ENCODE results near the gene SLC24A1.
"Not testable (repeated sequence)": the region's sequence is repeated elsewhere in the genome, so short reads cannot be mapped to it uniquely, and the experiment has no call there.

SLC24A1 gene

GRCh38 chr15:65621638-65622037 is at the start of gene SLC24A1:
SLC24A1 (plus strand) TSS chr15:65621938; CDS start chr15:65624081, 2,143 bp downstream.
- DNase-seq (ENCODE audit: low read depth, low spot score) = no peak

DNA sequence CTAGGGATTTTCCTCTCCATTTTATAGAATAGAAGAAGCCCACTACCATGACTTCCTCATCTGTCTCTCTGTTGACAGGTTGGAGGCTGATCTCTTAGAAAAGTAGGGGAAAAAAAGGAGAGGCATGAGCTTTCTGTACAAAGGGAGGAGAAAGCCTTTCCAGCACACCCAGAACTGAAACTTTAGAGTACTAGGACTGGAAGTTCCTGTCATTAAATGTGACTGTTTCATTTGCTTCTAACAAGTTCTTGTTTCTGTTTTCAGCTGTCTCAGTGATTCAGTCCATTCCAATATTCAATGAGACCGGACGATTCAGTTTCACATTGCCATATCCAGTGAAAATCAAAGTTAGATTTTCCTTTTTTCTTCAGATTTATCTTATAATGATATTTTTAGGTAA is 49.8 kb upstream of the SLC24A1 start:
- DNase-seq (ENCODE audit: low read depth, low spot score) = no peak

GRCh38 chr15:65576664-65577063 is 45.1 kb upstream of the SLC24A1 start:
- DNase-seq (ENCODE audit: low read depth, low spot score) = no peak

- DNase-seq (ENCODE audit: low read depth, low spot score) = no peak
Measured at GRCh38 chr15:65577129-65577996, 44.4 kb upstream of the SLC24A1 start.

DNA sequence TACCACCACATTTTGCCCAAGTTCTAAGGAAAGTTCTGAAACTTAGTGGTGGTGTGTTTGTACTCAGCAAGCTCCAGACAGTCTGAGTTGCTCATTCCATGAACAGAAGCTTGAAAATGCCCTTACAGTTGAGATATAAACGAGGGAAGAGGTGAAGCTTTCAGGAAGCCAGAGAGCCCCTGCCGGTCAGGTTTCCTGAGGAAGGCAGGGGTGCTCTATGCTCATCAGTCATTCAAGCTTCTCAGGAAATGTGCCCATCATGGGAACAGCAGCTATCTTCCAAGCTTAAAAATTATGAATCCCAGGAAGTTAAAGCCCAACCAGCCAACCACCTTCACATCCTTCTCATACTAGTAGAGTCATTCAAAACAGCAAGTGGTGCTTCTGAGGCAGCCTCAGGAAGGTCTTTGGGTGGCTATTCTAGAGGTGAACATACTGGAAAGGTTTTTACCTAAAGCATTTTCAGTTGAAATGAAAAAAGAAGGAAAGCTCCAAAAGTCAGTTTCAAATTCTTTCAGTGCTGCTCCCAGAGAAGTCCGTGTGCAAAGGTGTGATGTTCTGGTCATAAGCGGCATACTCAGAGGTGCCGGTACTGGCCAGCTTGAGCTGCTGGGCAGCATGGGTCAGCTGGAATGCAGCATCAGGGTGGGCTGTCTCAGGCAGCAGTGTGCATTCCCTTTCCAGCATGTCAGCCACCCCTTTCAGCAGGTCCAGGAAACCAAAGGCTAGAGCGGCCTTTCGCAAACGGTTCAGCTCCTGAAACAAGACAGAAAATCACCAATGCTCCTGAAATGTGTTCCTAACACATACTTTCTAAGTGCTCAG is 42.6 kb upstream of the SLC24A1 start:
- DNase-seq (ENCODE audit: low read depth, low spot score) = no peak

DNA sequence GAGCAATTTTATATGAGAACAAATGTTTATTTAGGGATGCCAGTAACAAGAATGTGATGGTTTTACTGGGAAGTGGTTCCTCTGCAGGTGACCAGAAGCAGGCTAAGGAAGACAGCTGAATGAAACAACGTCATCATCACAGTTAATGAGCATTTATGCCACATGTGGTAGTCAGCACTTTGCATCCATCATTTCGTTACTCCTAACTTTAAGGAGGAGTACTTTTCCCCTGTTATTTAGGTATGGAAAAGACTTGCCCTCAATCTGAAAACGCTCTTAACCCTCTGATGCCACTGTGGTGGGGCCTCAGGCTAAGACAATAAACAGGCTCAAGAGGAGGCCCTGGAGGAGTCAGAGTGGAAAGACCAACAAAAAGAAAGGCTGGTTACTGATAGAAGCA is 42.0 kb upstream of the SLC24A1 start:
- DNase-seq (ENCODE audit: low read depth, low spot score) = no peak

- DNase-seq (ENCODE audit: low read depth, low spot score) = peak; percentile 36
Measured at GRCh38 chr15:65580287-65580686, 41.5 kb upstream of the SLC24A1 start.

DNA sequence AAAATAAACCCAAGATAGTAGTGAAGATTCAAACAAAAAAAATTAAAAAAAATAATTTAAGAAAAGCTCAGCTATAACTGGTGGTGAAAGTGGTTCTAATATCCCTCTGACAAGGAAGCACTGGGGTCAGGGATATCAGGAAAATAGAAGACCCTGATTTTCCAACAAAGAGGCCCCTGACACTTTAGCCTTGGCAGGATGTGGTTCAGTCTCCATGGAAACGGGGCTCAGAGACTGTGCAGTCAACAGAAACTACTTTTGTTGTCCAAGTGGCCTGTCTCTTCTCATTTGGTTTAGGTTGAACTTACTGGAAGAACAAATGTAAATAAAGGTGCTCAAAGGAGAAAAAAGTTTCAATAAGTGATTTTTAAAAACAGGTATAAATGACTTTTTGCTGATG is 38.0 kb upstream of the SLC24A1 start:
- no peak for DNase-seq (ENCODE audit: low read depth, low spot score)

DNA sequence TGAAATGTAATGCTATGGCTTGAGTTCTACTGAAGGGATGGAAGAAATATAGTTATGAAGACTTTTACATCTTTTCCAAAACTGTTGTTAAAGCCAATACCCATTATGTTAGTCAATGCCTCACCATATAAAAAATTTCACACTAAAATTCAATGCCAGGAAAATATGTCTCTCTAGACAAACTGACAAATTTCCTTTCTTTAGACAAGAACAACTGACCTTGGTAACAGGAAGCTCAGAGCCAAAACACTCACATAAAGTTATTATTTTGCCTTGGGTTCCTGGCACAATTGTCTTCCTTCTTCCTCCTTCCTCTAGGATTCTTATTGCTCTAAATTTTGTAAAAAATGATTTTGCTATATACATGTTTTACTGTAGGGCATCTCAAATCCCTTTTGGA is 37.5 kb upstream of the SLC24A1 start:
- no peak for DNase-seq (ENCODE audit: low read depth, low spot score)

DNA sequence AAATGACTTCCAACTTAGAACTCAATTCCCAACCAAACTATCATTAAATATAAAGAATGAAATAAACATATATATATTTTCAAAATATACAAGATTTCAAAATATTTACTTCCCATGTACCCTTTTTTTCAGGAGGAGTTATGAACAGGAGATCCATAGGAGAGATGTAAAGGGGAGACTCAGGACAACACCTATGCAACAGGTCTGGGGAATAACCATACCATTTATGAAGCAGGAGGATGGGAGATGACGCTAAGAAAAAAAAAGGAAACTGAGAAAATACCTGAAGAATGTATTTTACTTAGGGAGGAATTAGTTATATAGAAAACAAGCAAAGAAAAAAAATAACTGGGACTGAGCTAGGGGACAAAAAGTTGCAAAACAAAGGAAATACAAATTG is 34.6 kb upstream of the SLC24A1 start:
- DNase-seq (ENCODE audit: low read depth, low spot score) = no peak

- no peak for DNase-seq (ENCODE audit: low read depth, low spot score)
Measured at GRCh38 chr15:65595960-65596359, 25.8 kb upstream of the SLC24A1 start.

GRCh38 chr15:65598468-65598867 is 23.3 kb upstream of the SLC24A1 start:
- no peak for DNase-seq (ENCODE audit: low read depth, low spot score)

GRCh38 chr15:65599677-65600076 is 22.1 kb upstream of the SLC24A1 start:
- no peak for DNase-seq (ENCODE audit: low read depth, low spot score)

- DNase-seq (ENCODE audit: low read depth, low spot score) = no peak
Measured at GRCh38 chr15:65603134-65603533, 18.6 kb upstream of the SLC24A1 start.

GRCh38 chr15:65603559-65603958 is 18.2 kb upstream of the SLC24A1 start:
- DNase-seq (ENCODE audit: low read depth, low spot score) = no peak

DNA sequence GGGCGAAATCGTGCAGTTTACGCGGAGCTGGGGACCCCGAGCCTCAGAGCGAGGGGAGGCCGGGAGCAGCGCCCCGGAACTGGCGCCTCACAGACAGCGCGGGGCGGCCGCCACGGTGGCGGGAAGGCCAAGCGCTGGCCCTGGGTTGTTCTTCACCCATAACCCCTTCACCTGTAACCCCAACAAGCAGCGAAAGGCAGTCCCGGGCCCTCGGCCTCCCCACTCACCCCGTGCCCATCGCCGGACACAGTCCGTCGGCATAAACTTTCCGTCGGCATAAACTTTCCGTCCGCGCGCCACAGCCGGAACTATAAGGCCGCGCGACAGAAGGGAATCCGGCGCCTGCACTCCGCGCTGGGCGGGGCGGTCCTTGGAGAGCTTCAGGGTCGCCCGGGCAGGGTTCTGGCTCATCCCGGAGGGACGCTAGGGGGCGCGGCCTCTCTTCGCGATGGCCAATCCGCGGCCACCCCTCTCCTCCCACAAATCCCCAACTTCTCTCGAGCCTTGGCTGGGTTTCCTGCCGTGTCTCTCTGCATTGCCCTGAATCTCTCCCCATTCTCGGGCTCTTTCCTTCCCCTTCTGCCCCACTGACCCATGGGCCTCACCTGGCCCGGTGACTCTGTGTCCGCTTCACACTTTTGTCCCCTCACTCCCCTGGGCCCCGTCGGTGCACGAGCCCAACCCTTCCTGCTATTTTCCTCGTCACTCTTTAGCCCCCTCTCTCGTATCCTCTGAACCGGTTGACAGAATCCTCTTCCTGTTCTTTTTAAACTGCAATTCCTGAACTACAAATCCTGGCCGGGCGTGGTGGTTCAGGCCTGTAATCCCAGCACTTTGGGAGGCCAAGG is 10.6 kb upstream of the SLC24A1 start, which contains the start of gene INTS14:
Gene INTS14 (minus strand): TSS at position 261 of the 848 bp plus-strand sequence. CDS start 3,751 bp downstream, outside the sequence.
- peak; percentile 86 for DNase-seq (ENCODE audit: low read depth, low spot score)

DNA sequence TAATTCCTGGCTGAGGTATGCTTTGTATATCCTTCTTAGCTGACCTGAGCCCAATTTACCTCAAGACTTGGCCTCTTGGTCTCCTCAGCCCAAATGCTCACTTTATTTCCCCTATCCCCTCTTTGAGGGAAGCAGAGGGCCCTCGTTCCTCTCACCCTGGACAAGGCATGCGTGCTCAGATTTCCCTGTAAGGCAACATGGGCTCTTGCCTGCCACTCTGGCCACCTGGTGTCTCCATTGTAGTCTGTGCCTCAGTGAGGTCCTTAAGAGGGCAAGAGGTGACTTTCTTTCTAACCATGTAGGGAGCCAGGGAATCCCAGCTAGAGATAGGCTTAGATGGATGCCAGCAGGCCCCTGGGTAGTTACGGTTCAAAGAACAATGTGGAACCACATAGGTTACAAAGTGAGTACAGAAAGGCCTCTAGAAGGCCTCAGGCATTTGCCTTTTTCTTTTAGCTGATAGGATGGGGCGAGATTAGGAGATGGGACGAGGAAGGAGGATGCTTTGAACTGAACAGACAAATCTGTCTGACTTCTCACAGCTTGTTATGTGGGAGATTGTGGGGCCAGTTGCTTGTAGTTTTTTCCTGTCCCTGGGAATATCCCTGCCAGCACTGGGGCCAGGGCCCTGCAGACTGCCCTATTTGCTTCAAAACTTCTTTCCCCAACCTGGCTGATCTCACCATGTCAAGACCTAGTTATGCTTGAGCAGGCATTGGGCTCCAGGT is 9.7 kb upstream of the SLC24A1 start:
- DNase-seq (ENCODE audit: low read depth, low spot score) = no peak

DNA sequence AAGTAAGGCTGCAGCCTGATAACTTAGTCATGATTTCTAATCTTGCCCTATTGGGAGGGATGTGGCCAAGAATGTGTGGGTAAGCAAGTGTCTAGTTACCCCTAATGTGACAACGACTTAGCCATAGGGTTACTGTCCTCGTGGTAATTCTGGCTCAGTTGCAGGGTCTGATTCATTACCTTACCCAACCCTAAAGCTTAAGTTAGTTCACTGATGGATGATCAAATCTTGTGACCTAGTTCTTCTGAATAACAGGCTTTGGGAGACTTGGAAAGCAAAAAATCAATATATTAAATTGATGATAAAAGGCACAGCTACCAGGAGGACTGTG is 9.2 kb upstream of the SLC24A1 start:
- DNase-seq (ENCODE audit: low read depth, low spot score) = no peak

DNA sequence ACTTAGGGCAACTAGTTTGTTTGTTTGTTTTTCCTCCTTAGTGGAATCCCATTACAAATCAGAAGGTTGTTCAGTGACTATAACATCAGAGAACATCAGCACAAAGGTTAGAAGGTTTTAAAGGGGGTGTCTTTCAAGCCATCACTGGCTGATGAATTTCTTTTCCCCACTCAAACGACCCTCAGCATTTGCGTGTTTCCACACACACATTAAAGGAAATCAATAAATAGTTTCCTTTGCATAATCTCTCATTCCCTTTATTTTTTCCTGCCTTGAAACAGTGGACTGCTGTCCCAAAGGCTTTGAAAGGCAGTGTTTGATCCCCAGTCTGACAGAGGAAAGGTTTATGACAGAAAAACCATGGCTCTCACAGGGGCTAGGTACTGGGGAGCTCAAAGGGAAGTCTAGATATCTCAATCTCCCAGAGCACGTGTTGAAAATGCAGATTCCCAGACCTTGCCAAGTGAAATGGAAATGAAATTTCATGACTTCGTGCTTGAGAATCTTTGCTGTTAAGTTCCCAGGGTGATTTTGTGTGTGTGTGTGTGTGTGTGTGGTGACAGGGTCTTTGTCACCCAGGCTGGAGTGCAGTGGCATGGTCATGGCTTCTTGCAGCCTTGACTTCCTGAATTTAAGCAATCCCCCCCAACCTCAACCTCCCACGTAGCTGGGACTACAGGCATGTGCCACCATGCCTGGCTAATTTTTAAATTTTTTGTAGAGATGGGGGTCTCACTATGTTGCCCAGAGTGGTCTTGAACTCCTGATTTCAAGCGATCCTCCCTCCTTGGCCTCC is 8.6 kb upstream of the SLC24A1 start:
- DNase-seq (ENCODE audit: low read depth, low spot score) = no peak

DNA sequence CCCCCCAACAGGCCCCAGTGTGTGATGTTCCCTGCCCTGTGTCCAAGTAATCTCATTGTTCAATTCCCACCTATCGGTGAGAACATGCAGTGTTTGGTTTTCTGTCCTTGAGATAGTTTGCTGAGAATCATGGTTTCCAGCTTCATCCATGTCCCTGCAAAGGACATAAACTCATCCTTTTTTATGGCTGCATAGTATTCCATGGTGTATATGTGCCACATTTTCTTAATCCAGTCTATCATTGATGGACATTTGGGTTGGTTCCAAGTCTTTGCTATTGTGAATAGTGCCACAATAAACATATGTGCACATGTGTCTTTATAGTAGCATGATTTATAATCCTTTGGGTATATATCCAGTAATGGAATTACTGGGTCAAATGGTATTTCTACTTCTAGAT is 5.9 kb upstream of the SLC24A1 start:
- not testable (repeated sequence) for DNase-seq (ENCODE audit: low read depth, low spot score)
